Omental fat pad (tissue), 4 donors: ENCODE data around the gene OR51E2. TPM values are rescaled to one million over a fixed set of nuclear protein-coding genes. Genes with fewer than 3 reads are reported as not detected.

Experiments used
- ATAC-seq: fragments of 150-250 bp; one replicate; pipeline ENCODE4 v1.9.1; 2016; ENCODE audit warnings: mild to moderate bottlenecking, moderate library complexity; ENCODE audit not compliant: low FRiP score
- DNase-seq: peaks from one replicate; pipeline ENCODE4 v3.0.0-alpha.2; 2019; ENCODE audit warnings: low spot score
- total RNA-seq, 4 donors: library from RNA; depleted of rRNA; stranded (reverse); fragments of >200 nt; gene quantifications; one replicate each; pipeline ENCODE4 v1.1.0, GENCODE V29; 2016
- TF ChIP-seq, protein P1 (sequence below), 3 donors: fragments of 450-650 bp; IDR thresholded peaks; one replicate each; pipeline ENCODE4 v1.5.1; 2016 to 2017; ENCODE audit warnings: antibody characterized with exemption in 3 of 3, mild to moderate bottlenecking in 3 of 3, moderate library complexity in 2 of 3

OR51E2 gene
- total RNA-seq, 4 donors from 2014 or later: 0.19 TPM; not detected in 3

DNA sequence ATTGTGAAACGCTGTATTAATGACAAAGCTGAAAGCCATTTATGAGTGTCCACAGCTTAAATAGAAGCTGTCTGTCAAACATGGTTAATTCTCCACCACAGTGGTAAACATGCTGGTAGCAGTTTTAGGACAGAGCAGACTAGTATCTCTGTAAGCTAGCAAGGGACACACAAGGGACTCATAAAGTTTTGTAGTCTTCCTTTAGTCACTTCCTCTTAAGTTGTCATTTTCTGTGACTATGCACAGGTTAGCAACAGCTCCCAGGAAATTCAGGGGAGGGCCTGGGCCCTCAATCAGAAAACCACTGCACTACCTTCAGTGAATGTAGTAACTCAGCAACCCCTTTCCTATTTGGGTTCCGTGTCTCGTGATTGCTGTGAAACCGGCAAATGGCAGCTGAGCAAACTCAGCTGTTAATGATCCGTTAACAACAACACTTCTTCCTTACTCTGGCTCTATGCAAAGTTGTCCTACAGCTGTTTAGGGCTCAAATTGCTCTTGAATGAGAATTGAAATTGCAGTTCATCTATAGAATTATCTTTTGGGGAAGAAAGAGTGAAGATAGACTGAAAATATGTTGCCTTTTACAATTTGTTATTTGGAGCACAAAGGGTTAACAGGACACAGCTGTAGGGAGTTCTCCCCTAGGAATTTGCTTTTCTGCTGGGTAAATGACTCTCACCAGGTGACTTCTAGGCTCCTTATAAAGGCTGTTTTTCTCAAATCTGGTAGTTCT is 6.6 kb upstream of the OR51E2 start, which contains the start of gene MMP26:
Gene MMP26 (plus strand): TSS at position 731 of the 736 bp plus-strand sequence.
- DNase-seq: no peak
- ATAC-seq: no peak
- TF ChIP-seq, protein P1, sequence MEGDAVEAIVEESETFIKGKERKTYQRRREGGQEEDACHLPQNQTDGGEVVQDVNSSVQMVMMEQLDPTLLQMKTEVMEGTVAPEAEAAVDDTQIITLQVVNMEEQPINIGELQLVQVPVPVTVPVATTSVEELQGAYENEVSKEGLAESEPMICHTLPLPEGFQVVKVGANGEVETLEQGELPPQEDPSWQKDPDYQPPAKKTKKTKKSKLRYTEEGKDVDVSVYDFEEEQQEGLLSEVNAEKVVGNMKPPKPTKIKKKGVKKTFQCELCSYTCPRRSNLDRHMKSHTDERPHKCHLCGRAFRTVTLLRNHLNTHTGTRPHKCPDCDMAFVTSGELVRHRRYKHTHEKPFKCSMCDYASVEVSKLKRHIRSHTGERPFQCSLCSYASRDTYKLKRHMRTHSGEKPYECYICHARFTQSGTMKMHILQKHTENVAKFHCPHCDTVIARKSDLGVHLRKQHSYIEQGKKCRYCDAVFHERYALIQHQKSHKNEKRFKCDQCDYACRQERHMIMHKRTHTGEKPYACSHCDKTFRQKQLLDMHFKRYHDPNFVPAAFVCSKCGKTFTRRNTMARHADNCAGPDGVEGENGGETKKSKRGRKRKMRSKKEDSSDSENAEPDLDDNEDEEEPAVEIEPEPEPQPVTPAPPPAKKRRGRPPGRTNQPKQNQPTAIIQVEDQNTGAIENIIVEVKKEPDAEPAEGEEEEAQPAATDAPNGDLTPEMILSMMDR (IDR thresholded peaks at IDR 0.05): no peak

DNA sequence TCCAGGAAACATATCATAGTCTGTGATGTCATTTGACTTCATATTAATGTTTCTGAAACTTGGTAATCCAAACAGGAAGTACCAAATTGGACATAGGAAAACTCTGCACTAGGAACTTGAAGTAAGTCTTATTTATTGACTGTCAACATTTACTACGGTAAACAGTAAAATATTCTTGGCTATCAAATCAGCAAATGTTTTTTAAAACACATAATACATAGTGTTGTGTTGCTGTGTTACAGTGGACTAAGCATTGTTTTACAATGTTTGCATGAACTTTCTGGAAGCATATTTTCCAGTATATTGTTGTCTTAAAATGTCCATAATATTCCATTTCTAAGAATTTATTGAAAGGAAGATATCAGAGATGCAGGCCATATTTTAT is 2.8 kb upstream of the OR51E2 start:
- DNase-seq: no peak
- TF ChIP-seq, protein P1 (IDR thresholded peaks at IDR 0.05): no peak

DNA sequence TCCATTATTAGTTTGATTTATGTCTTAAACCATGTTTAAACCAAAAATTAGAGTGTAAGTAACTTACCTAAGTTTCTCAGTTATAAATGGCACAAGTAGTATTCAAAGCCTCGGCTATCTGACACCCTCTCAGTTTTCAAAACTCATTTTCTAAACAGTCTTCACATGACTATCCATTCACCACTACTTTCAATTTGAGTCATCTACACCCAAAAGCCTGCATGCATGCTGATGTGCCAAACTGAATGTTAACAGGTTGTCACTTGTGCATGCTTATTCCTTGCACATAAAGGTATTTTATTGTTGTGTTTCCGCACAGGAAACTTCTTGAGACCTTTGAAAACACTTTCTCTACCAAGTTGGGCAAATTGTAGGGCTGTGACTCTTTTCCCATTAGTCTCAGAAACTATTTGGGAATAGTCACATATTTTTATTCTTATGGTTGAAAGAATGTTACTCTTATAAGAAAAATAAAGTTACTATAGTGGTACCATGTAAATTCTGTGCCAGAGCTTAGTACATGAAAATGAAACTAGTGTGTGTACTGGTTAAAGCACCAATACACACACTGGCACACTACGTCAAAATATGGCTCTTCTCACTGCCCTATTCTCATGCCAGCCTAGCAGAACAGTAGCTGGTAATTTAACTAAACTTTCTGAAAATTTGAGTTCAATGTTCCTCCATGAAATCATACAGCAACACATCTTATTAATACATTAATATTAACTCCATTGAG is 2.2 kb upstream of the OR51E2 start:
- ATAC-seq (no peak), DNase-seq (no peak)
- TF ChIP-seq, protein P1 (IDR thresholded peaks at IDR 0.05): no peak

More for the DNA sequence above, 2.8 kb upstream of the OR51E2 start:
- ATAC-seq: no peak

DNA sequence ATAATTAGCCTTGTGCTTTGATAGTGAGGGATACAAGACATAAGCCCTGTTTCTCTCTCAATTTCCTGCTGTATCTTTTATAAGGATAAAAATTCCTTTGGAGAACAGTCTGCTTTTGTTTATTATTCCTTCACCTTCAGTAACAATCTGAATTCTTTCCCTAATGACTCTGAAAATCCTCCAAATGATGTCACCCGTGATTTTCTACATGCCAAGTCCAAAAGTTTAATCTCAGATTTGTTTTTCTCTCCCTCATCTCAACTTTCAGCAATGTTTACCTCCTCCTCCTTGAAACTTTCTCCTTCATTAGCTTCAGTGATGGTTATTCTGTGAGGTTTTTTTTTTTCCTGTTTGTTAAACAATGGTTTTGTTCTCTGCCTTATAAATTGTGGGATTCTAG is 2.2 kb downstream of the OR51E2 start:
- ATAC-seq (no peak), DNase-seq (no peak)
- TF ChIP-seq, protein P1 (IDR thresholded peaks at IDR 0.05): no peak

DNA sequence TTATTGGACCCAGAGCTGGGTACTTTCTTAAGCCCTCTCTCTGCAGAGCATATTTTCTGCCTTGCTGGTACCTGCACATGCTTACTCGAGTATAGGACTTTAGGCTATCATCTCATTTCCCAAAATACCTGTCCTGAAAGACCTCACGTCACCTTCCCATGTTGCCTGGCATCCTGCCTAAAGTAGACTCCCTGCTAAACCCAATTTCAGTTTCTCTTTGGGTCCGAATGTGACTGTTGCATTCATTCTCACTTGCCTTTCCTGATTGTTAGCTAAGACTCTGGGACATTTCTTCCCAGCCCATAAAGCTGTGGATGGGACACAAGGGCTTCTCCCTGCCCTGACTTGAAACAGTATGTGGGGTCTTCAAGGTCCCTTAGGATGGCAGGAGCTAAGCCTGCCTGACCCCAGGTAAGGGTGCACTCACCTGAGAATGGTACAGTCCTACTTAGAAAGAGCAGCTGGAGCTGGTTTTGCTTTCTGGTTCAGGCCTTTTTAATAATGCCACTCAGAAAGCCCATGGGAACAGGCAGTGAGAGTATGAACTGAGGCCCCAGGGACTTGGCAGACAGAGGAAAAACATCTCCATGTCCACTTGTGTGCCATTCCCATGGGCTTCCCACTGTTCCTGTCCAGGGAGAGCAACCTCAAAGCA is 12.9 kb downstream of the OR51E2 start:
- ATAC-seq (no peak), DNase-seq (no peak)
- TF ChIP-seq, protein P1 (IDR thresholded peaks at IDR 0.05): no peak

DNA sequence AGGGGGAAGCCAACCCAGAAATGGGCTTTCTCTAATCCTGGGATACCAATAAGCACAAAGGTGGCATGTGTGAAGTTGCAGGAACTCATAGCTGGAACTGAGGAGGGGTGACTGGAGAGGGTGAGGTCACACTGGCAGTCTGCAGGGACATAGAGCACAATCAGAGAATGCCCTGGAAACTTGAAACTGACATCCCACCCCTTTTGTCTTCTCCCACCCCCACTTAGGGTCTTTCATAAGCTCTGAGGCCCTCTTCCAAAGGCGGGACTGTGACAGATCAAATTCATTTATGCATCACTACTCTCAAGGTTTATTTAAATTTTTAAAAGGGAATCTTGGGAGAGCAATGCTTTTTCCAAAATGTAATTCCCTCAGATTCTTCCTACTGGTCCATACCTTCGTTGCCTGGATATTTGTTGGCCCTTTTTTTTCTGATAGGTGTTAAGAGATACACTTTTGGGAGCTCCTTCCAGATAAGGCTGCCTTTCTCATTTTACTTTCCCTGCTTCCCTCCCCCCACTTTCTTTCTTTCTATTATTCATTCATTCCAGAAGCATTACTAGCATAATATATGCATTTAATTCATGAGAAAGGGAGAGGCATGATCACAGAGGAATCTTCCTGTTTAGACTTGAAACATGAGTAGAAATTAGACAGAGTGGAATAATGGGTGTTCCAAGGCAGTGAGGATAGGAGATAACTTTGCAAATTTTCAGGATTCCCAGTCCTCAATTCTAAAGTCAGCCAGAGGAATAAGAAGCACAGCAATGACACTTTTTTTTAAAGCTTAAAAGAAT is 14.8 kb downstream of the OR51E2 start:
- TF ChIP-seq, protein P1 (IDR thresholded peaks at IDR 0.05): no peak
- DNase-seq (no peak), ATAC-seq (no peak)
